PC-3 (cell line): ENCODE measurements around the gene SIGLEC10. TPM values are rescaled to one million over a fixed set of nuclear protein-coding genes. Genes with fewer than 3 reads are reported as not detected.

ENCODE experiments used
- ATAC-seq: fragments of 200-7000 bp; cut with Tn5 transposase; 2 replicates; pipeline ENCODE4 v1.9.1; 2020; ENCODE audit warnings: mild to moderate bottlenecking, moderate library complexity
- BruUV-seq: library from RNA; stranded (reverse); fragments of 400-500 nt; replicated peaks from 2 replicates; lab custom pipeline; 2021; lab: Mats Ljungman, UMichigan
- CTCF ChIA-PET: fragments of 300-600 bp; sonication (Branson Sonifier 250); formaldehyde crosslinking; loops from one replicate; lab custom pipeline; 2022; ENCODE audit warnings: antibody characterized with exemption; lab: Charles Lee
- POLR2A ChIA-PET: fragments of 300-600 bp; sonication (Branson Sonifier 250); formaldehyde crosslinking; loops from one replicate; lab custom pipeline; 2022; ENCODE audit warnings: antibody characterized with exemption; ENCODE audit not compliant: unreplicated experiment; lab: Charles Lee
- DNase-seq: peaks from one replicate; pipeline ENCODE4 v3.0.0-alpha.2; 2015
- H2AFZ ChIP-seq: fragments of 300-600 bp; sonication (generic); 2 replicates; pipeline ENCODE4 v1.6.0; 2016; ENCODE audit warnings: antibody characterized with exemption, low read length
- H3F3A ChIP-seq: fragments of 300-600 bp; sonication (generic); one replicate; pipeline ENCODE4 v1.6.0; 2017; ENCODE audit warnings: antibody characterized with exemption, low read length, control low read depth, mild to moderate bottlenecking; ENCODE audit not compliant: unreplicated experiment
- H3K27ac ChIP-seq: fragments of 300-600 bp; sonication (generic); 2 replicates; pipeline ENCODE4 v1.5.1; 2016; ENCODE audit warnings: mild to moderate bottlenecking, low read length
- H3K27me3 ChIP-seq: fragments of 300-600 bp; sonication (generic); 2 replicates; pipeline ENCODE4 v1.6.1; 2016; ENCODE audit warnings: low read length, mixed read lengths
- H3K36me3 ChIP-seq: fragments of 300-600 bp; sonication (generic); 2 replicates; pipeline ENCODE4 v1.6.1; 2016; ENCODE audit warnings: low read depth, mixed run types, low read length, mixed read lengths
- H3K4me1 ChIP-seq: fragments of 300-600 bp; sonication (generic); 2 replicates; pipeline ENCODE4 v1.5.1; 2016; ENCODE audit warnings: low read length; ENCODE audit not compliant: insufficient read depth
- H3K4me2 ChIP-seq: fragments of 300-600 bp; sonication (generic); 2 replicates; pipeline ENCODE4 v1.6.0; 2016; ENCODE audit warnings: low read length
- H3K4me3 ChIP-seq: fragments of 300-600 bp; sonication (generic); 2 replicates; pipeline ENCODE4 v1.5.1; 2016; ENCODE audit warnings: mild to moderate bottlenecking, low read length, mixed read lengths
- H3K79me2 ChIP-seq: fragments of 300-600 bp; sonication (generic); 2 replicates; pipeline ENCODE4 v1.6.1; 2017; ENCODE audit warnings: low read length, mixed read lengths
- H3K9ac ChIP-seq: fragments of 300-600 bp; sonication (generic); 2 replicates; pipeline ENCODE4 v1.6.0; 2016; ENCODE audit warnings: mild to moderate bottlenecking, low read length
- H3K9me2 ChIP-seq: fragments of 300-600 bp; sonication (generic); replicated peaks from 2 replicates; pipeline ENCODE4 v1.6.1; 2016; ENCODE audit warnings: mixed run types, low read length, mixed read lengths
- H3K9me3 ChIP-seq: fragments of 300-600 bp; sonication (generic); 2 replicates; pipeline ENCODE4 v1.6.1; 2016; ENCODE audit warnings: low read length, mixed read lengths
- H4K20me1 ChIP-seq: fragments of 300-600 bp; sonication (generic); 2 replicates; pipeline ENCODE4 v1.6.1; 2016; ENCODE audit warnings: low read length, mixed read lengths
- EZH2 ChIP-seq: fragments of 300-600 bp; sonication (generic); IDR thresholded peaks from one replicate; pipeline ENCODE4 v1.6.1; 2017; ENCODE audit warnings: antibody characterized with exemption, mild to moderate bottlenecking, low read length; ENCODE audit not compliant: unreplicated experiment
- EZH2phosphoT487 ChIP-seq: fragments of 300-600 bp; sonication (generic); IDR thresholded peaks from 2 replicates; pipeline ENCODE4 v1.6.1; 2018; ENCODE audit warnings: mild to moderate bottlenecking, antibody characterized with exemption, low read length, borderline replicate concordance
- intact Hi-C: fragments of 100-400 bp; cut with micrococcal nuclease; formaldehyde crosslinking; loops from 2 replicates; pipeline ENCODE4 v1.9.0; 2023
- total RNA-seq: library from RNA; depleted of rRNA; stranded (reverse); fragments of >200 nt; gene quantifications from 2 replicates; pipeline ENCODE4 v1.2.3, GENCODE V29; 2014
- TF ChIP-seq, protein P1 (sequence below): fragments of 300-600 bp; sonication (generic); conservative IDR thresholded peaks from 2 replicates; pipeline ENCODE4 v1.5.1; 2017; ENCODE audit warnings: antibody characterized with exemption, low read depth, mild to moderate bottlenecking, low read length

The SIGLEC10 gene
- total RNA-seq, 1 experiment from 2014 or later: not detected

DNA sequence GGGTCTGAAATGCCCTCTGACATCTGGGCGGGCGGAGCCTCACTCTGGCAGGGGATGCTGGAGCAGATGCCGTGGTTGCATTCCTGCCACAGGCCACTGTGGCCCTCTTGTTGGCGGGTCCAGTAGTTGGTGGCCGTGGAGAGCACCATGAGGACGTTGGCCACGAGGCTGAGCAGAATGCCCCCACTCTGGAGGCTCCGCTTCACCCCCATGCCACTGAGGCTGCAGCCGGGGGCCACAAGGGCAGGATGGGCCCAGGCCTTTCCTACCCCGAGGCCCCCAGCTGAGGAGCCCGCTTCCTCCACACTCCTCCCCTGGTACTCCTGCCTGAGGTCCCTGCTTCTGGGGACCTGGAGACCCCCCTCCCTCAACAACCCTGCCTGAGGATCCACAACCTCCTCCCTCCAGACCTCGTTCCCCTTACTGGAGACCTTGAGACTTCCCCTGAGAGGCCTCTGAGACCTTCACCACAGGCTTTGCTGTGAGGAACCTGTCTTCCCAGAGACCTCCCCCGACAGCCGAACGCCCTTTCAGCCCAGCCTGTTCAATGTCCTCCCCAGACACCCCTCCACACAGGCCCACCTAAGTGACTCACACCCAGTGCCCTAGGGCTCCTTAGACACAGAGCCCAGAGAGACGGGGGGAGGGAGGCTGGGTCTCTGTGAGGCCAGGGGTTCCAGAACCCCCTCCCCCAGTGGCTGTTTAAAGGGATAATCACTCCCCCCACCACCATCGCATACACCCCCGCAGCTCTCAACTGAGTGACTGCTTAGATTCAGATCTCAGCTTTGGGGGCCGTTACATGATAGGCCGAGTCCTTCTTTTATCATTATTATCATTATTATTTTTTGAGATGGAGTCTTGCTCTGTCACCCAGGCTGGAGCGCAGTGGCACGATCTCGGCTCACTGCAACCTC, 48.8 kb downstream of the SIGLEC10 start, which contains the start of gene CLDND2:
Gene CLDND2, minus strand, starts transcription at position 638 of the 917 bp plus-strand sequence. Its CDS starts 426 bp downstream, at position 212.
- H3K27ac ChIP-seq: peak within 1 kb of the TSS; percentile 18
- H3K4me3 ChIP-seq: peak within 1 kb of the TSS; percentile 87
- intact Hi-C loops: no loop called here
- TF ChIP-seq EZH2phosphoT487: no peak
- no peak for TF ChIP-seq EZH2
- TF ChIP-seq, protein P1, sequence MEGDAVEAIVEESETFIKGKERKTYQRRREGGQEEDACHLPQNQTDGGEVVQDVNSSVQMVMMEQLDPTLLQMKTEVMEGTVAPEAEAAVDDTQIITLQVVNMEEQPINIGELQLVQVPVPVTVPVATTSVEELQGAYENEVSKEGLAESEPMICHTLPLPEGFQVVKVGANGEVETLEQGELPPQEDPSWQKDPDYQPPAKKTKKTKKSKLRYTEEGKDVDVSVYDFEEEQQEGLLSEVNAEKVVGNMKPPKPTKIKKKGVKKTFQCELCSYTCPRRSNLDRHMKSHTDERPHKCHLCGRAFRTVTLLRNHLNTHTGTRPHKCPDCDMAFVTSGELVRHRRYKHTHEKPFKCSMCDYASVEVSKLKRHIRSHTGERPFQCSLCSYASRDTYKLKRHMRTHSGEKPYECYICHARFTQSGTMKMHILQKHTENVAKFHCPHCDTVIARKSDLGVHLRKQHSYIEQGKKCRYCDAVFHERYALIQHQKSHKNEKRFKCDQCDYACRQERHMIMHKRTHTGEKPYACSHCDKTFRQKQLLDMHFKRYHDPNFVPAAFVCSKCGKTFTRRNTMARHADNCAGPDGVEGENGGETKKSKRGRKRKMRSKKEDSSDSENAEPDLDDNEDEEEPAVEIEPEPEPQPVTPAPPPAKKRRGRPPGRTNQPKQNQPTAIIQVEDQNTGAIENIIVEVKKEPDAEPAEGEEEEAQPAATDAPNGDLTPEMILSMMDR: no peak
- H2AFZ ChIP-seq: peak within 1 kb of the TSS; percentile 95
- H3K4me1 ChIP-seq: peaks cover 29% of the 10 kb centered on the region
- H3K79me2 ChIP-seq: peaks cover 21% of the 10 kb centered on the region
- no peaks in the 10 kb centered on the region for H4K20me1 ChIP-seq
- peak within 1 kb of the TSS; percentile 77 for H3K9ac ChIP-seq
- no peaks in the 10 kb centered on the region for H3K9me2 ChIP-seq
- ChIA-PET CTCF (no interaction called here), POLR2A (interaction anchor here (0.6 to 1.5 kb wide), 2 partner anchors 29 to 194 kb away, joined by 3 to 26 read pairs; no protein-coding TSS in a partner anchor)
- H3K36me3 ChIP-seq: no peaks in the 10 kb centered on the region
- BruUV-seq: no TSS peak
- no peaks in the 10 kb centered on the region for H3K9me3 ChIP-seq
- peaks cover 4% of the 10 kb centered on the region for H3F3A ChIP-seq
- peak within 1 kb of the TSS; percentile 95 for H3K4me2 ChIP-seq
- no peaks in the 10 kb centered on the region for H3K27me3 ChIP-seq
- ATAC-seq (no peak), DNase-seq (no peak)

- intact Hi-C loops: loop anchor here (1.0 kb wide), 2 partner anchors 27 to 28 kb away; no protein-coding TSS in a partner anchor
- peak overlapping the region; percentile 88 for H3K9ac ChIP-seq
- ChIA-PET CTCF (interaction anchor here (1.1 kb wide), 1 partner anchor 28 kb away, joined by 10 read pairs; no protein-coding TSS in a partner anchor), POLR2A (interaction anchor here (0.5 to 1.5 kb wide), 8 partner anchors 9 to 321 kb away, joined by 3 to 26 read pairs (median 8); partner anchors contain the start of gene VSIG10L)
- peak overlapping the region; percentile 87 for H3K27ac ChIP-seq
- no TSS peak for BruUV-seq
- no peak for TF ChIP-seq EZH2
- peak; percentile 99 for DNase-seq
- H3K36me3 ChIP-seq: no peaks in the 10 kb centered on the region
- H3K9me3 ChIP-seq: no peaks in the 10 kb centered on the region
- no peaks in the 10 kb centered on the region for H4K20me1 ChIP-seq
- H2AFZ ChIP-seq: peak overlapping the region; percentile 95
- peak overlapping the region; percentile 95 for H3K4me2 ChIP-seq
- H3K4me3 ChIP-seq: peak overlapping the region; percentile 87
- peaks cover 4% of the 10 kb centered on the region for H3F3A ChIP-seq
- H3K27me3 ChIP-seq: no peaks in the 10 kb centered on the region
- H3K79me2 ChIP-seq: peaks cover 30% of the 10 kb centered on the region
- ATAC-seq: peak; percentile 66
- peaks cover 37% of the 10 kb centered on the region for H3K4me1 ChIP-seq
- H3K9me2 ChIP-seq: no peaks in the 10 kb centered on the region
Observed at GRCh38 chr19:51367565-51368365, 49.7 kb downstream of the SIGLEC10 start.

DNA sequence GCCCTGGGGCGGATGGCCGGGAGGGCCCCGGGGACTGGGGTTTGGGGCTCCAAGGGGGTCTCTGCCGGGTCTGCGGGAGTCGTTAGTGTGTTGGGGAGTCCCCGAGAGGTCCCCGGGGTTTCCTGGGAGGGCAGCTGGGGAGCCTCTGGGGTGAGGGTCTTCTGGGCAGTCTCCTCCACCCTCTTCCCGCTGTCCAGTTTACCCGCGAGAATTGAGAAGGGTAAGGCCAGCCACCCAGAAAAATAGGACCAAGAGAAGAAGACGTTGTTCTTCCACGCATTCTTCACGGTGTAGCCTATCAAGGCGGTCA, 50.2 kb downstream of the SIGLEC10 start:
- Histone ChIP-seq H3K27me3 (no peaks in the 10 kb centered on the region), H3K9me3 (no peaks in the 10 kb centered on the region), H3F3A (peaks cover 4% of the 10 kb centered on the region), H3K79me2 (peaks cover 35% of the 10 kb centered on the region), H3K4me1 (peaks cover 43% of the 10 kb centered on the region), H3K9ac (peak overlapping the region; percentile 88), H3K4me2 (peak overlapping the region; percentile 95), H3K27ac (peak overlapping the region; percentile 87), H4K20me1 (no peaks in the 10 kb centered on the region), H2AFZ (peak overlapping the region; percentile 71), H3K36me3 (no peaks in the 10 kb centered on the region), H3K9me2 (no peaks in the 10 kb centered on the region), H3K4me3 (peak overlapping the region; percentile 87)
- TF ChIP-seq, protein P1: no peak
- no peak for TF ChIP-seq EZH2phosphoT487
- no peak for TF ChIP-seq EZH2
- DNase-seq: no peak
- BruUV-seq: no TSS peak
- intact Hi-C loops: loop anchor here (1.0 kb wide), 2 partner anchors 27 to 28 kb away; no protein-coding TSS in a partner anchor
- no peak for ATAC-seq
- CTCF ChIA-PET: interaction anchor here (1.1 kb wide), 1 partner anchor 28 kb away, joined by 10 read pairs; no protein-coding TSS in a partner anchor
- POLR2A ChIA-PET: interaction anchor here (0.6 to 1.5 kb wide), 6 partner anchors 8 to 322 kb away, joined by 3 to 26 read pairs (median 9); no protein-coding TSS in a partner anchor
